ENCODE data around the gene POP5. TPM values are rescaled to one million over a fixed set of nuclear protein-coding genes. Genes with fewer than 3 reads are reported as not detected.
"Not testable (repeated sequence)": the region's sequence is repeated elsewhere in the genome, so short reads cannot be mapped to it uniquely, and the experiment has no call there.

POP5 gene, protein sequence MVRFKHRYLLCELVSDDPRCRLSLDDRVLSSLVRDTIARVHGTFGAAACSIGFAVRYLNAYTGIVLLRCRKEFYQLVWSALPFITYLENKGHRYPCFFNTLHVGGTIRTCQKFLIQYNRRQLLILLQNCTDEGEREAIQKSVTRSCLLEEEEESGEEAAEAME
- 32.9 TPM for polyA plus RNA-seq (2013, experiment 1 of 2; ENCODE audit: insufficient read length)
- 32.0 TPM for polyA plus RNA-seq (2013, experiment 2 of 2; ENCODE audit: insufficient read length)

DNA sequence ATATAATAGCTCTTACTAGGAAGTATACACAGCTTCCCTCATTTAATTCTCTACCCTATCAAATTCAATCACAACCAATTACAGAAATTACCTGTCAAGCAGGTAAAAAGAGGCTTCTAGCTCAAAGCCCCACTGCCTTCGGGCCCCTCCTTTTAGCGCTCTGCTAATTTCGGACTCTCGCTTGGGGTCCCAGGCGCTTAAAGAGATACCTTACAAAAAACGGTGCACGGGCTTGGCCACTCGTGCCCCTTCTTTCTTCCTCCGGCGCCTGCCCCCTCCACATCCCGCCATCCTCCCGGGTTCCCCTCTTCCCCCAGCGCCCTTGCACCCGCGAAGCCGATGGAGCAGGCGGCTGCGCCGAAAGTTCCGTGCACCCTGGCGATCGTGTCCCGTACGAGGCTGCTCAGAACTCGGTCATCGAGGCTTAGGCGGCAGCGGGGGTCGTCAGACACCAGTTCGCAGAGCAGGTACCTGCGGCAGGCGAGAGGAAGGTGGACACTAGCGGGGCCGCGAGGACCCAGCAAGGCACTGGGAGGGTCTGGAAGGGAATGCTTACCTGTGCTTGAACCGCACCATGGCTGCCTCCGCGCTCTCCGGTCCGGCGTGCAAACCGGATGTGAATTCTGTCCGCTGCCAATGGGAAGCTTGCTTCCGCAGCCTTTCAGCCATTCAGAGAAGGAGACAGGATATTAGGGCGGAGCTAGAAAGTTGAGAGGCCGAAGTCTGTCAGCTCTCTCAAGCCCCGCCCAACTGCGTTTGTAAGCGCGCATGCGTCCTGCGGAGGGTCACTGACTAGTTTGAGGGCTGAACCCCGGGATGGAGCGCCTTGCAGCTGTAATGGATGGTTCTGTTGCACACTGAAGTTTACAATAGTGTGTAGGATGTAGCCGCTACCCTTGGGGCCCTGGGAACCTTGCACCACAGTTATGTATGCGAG is at the start of gene POP5:
Gene POP5 (minus strand): TSS at position 616 of the 937 bp plus-strand sequence. CDS start 40 bp downstream, at position 576.
- peak; percentile 97 for DNase-seq

DNA sequence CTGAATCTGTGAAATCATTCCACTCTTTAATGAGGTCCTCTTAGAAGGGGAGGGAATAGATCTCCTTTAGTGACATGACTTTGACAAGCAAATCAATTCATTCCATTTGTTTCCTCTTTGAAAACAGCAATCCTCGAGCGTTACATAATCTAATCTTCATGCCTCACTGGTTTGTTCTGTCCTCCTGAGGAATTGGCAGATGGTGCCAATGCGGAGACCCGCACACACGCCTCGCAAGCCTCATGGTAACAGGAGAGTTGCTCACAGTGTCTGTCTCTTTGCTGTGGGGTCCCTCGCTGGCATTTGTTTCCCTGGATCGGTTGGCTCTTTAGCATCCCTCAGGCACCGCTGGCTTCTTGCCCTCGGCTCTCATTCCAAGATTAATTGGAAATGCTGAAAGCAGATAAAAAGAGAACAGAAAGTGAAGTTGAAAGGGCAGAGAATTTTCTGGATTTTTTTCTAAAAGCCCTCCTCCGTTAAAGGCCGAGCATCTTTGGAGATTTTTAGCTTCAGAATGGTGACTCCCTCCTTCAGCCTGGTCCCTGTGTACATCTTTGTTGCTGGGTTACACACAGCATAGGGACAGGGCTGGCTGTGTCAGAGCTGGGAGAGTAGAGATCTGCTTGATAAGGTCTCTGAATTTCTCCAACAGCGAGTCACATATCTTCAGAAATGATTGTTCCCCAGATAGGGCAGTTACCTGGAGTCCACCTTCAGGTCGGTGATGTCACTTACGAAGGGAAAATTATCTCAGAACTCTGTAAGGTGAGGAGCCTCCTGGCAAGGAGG is 49.1 kb upstream of the POP5 start:
- no peak for DNase-seq

DNA sequence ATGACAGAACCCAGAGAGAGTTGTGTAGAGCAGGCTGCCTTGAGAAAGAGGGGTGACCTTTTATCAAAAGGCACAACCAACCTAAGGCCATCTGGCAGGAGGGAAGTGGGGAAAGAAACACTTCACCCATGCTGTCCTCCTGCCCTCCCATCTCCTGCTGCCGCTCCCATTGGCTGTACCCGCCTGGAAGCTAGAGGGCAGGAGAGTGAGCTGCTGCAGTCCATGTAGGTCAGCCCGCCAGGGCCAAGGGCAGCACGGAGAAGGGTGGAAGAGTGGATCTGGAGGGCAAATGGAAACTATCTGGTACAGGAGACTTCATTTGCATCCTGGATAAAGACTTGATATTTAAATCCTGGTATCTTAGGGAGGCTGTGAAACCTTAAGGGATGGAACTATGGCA is 47.7 kb upstream of the POP5 start:
- no peak for DNase-seq

DNA sequence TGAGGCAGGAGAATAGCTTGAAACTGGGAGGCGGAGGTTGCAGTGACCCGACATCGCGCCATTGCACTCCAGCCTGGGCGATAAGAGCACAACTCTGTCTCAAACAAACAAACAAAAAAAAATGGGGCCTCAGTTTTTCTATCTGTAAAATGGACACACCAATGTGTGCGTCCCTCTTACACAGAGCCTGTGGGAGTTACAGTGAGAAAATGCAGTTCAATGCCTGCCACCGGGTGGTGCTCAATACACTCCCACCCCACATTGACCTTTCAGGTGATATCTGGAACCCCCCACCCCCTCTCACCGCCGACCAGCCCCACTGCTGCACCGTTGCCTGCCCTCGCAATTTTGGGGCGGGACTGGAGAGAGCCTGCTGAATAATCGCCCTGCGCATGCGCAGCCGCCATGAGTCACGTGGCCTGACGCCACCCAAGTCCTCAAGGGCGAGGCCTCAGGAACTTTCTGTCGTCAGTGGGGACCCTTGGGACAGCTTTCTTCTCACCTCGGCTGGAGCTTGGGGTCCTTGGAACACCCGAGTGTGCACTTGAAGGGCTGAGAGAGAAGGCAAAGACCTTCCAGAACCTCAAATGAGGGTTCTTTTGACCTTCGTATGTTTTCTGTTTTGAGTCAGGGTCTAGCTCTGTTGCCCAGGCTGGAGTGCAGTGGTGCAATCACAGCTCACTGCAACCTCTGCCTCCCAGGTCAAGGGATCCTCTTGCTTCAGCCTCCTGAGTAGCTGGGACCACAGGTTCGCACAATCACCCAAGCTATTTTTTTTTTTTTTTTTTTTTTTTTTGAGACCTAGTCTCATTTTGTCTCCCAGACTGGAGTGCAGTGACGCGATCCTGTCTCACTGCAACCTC is 44.6 kb upstream of the POP5 start:
- no peak for DNase-seq

DNA sequence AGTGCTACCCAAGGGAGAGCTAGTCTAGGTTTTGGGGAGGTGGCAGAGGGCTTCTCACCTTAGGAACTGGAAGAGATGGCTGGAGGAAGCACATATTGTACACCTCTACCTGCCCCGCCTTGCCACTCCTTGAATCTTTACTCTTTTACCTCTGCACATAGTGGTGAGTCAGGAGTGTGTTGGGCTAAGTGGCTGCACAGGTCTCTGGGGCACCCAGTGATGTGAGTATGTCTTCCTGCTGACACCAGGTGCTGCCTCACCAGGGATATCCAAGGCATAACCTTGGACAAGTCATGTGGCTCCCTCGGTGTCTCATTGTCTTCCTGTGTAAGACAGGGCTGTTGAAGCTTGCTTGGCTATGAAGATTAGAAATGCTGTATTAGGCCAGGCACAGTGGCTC is 39.4 kb upstream of the POP5 start:
- no peak for DNase-seq

DNA sequence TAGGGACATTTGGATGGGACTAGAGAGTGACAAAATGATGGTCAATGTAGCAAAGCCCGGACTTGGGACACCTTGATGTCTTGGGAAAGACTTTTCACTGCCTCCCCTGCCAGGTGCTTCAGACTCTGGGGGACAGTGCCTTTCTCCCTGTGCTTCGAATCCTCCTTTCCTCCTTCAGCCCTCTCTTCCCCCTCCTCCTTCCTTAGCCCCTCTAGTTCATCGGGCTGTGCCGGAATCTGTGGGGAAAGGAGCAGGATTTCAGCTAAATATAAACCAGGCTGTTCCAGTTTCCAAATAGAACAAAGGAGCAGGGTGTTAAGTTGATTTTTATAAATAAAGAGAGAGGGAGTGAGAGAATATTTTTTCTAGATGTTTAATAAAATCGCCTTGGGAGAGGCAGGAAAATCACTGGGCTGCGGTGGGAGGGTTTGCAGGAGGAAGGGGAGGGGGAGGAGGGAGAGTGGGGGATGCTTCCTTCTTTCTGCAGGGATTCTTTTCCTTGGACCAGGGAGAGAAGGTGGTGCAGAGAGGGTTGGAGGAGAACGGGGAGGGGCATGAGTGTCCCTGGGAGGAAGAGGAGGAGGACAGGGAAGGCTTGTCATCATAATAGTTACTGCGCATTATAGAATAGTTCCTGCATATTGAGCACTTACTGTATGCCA is 37.9 kb upstream of the POP5 start:
- DNase-seq = no peak

DNA sequence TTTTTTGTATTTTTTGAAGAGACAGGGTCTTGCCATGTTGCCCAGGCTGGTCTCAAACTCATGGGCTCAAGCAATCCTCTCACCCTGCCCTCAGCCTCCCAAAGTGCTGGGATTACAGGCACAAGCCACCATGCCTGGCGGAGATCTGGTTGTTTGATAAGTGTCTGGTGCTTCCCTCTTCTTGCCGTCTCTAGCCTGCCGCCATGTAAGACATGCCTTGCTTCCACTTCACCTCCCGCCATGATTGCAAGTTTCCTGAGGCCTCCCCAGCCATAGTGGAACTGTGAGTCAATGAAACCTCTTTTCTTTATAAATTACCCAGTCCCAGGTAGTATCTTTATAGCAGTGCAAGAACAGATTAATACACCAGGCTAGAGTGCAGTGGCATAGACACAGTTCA is 36.6 kb upstream of the POP5 start:
- DNase-seq = not testable (repeated sequence)

DNA sequence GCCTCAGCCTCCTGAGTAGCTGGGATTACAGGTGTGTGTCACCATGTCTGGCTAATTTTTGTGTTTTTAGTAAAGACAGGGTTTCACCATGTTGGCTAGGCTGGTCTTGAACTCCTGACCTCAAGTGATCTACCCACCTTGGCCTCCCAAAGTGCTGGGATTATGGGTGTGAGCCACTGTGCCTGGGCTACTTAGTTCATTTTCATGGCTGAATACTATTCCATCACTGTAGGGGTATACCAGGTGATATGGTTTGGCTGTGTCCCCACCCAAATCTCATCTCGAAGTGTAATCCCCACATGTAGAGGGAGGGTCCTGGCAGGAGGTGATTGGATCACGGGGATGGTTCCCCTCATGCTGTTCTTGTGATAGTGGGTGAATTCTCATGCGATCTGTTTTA is 36.0 kb upstream of the POP5 start:
- DNase-seq = not testable (repeated sequence)

DNA sequence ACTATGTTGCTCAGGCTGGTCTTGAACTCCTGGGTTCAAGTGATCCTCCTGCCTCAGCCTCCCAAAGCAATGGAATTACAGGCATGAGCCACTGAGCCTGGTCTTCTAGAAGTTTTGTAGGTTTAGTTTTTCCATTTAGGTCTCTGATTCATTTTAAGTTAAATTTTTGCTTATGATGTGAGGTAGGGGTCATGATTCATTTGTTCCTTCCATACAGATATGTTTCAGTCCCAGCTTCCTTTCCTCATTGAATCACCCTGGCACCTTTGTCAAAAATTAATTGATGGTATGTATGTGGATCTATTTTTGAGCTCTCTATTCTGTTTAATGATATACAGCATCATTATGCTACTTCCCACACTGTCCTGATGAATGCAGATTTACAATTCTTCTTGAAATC is 33.6 kb upstream of the POP5 start:
- DNase-seq = no peak

DNA sequence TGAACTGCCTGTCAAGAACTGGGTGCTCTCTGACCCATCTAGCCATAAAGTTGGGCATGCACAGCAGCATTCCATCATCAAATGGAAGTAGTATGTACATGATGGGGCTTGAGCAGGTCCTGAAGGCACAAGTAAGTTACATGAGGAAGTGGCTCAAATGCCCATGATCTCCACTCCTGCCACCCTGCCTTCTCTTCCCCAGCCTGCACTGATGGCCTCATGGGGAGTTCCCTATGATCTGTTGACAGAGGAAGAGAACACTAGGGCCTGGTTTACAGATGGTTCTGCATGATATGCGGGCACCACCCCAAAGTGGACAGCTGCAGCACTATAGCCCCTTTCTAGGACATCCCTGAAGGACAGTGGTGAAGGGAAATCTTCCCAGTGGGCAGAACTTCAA is 30.3 kb upstream of the POP5 start:
- not testable (repeated sequence) for DNase-seq

DNA sequence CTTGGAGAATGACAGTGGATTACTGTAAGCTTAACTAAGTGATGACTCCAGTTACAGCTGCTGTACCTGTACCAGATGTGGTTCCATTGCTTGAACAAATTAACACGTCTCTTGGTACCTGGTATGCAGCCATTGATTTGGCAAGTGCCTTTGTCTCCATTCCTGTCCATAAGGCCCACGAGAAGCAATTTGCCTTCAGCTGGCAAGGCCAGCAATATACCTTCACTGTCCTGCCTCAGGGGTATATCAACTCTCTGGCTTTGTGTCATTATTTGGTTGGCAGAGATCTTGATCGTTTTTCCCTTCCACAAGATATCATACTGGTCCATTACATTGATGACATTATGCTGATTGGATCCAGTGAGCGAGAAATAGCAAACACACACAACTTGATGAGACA is 29.4 kb upstream of the POP5 start:
- DNase-seq = no peak

DNA sequence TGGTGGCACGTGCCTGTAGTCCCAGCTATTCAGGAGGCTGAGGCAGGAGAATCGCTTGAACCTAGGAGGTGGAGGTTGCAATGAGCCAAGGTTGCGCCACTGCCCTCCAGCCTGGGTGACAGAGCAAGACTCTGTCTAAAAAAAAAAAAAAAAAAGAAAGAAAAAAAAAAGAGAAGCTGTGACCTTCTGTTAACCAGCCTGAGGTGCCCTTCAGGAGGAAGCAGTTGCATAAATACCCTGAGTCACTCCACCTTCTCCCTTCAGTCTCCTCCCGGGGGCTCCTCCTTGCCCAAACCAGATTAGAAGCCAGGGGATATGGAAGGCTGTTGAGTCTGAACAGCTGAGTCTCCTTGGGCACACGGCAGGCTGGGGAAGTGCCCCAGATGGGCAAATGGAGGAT is 21.2 kb upstream of the POP5 start:
- DNase-seq = not testable (repeated sequence)

DNA sequence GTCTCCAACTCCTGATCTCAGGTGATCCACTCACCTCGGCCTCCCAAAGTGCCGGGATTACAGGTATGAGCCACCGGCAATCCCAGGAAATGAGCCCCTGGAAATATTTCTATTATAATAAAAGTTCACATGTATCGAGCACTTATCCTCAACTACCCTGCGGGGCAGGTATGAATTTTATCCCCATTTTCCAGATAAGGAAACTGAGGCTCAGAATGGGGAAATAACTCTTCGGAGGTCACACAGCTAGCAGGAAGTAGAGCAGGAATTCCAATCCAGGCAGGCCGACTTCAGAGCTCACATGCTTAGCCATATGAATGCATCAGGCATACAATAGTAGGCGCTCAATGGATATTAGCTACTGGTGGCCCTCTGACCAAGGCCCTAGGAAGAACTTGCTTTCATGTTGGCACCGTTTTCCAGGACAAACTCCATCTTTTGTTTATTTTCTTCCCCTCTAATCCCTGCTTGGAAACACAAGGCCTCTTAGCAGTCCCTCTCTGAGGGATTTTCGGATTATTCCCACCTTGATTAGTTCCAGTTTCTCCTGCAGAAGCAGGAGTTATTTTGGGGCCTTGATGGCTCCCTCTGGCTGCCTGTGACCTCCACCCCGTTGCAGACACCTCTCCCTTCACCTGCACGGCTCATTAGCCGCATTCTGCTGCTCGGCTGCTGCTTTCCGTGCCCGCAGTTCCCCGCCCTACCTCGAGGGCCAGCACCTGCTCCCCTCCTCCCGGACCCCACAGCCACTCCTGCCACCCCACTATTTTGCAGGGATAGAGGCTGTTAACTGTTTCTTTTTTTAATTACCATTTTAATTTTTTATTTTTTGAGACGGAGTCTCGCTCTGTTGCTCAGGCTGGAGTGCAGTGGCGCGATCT is 18.7 kb upstream of the POP5 start:
- no peak for DNase-seq

DNA sequence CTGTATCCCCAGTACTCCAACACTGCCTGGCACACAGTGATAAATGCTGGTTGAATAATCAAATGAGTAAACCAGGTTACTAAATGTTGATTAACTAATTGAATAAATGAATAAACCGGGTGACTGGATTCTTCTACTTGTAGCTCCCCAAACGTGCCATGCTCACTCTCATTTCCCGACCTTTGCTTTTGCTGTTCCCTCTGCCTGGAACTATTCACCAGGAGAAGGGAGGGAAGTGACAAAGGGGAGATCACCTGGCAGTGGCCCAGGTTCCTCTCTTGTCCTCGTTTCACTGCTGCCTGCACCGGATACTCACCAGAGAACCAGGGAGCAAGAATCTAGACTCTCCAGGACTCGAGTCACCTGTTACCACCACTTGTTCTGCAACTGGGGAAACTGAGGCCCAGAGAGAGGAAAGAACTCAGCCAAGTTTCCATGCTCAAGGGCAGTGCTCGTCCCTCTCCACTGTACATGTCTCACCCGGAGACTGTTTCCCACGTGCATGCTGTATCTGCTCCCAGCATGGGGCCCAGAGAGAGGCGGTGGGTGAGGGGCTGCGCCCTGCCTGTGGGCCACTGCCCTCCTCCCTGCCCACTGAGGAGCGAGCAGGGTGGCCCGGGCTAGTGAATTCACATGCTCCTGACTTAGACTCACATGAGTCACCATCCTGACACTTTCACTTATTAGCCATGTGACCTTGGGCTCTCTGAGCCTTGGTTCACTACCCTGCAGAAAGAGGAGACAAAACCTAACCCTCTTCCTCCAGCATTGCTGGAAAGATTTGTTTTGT is 17.7 kb upstream of the POP5 start:
- peak; percentile 36 for DNase-seq

DNA sequence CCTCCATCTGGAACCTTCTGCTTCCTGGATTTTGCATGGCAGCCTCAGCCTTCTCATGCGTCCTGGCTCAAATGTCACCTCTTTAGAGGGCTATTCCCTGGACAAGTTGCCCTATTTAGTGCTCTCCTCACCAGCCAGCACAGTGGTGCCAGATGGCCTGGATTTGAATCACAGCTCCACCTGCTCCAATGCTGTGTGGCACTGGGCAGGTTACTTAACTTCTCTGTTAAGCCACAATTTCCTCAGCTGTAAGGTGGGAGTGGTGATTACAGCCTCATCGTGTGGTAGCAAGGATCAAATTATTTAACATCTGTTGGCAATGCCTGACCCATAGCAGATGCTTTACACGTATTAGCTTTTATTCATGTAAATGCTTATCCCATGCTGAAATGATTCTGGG is 16.7 kb upstream of the POP5 start:
- no peak for DNase-seq

DNA sequence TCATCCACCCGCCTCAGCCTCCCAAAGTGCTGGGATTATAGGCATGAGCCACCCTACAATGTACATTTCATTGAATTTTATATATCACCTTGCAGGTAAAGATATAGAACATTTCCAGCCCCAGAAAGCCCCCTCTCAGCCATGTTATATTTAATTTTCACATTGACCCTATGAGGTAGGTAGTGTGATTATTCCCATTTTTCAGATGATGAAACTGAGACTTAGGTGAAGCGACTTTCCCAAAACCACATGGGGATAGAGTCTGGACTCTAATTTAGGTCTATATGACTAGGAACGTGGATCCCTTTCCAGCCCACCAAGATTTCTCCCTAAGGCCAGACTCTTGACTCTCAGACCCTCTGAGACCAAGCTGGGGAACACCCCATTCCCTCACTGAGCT is 15.7 kb upstream of the POP5 start:
- DNase-seq = no peak

DNA sequence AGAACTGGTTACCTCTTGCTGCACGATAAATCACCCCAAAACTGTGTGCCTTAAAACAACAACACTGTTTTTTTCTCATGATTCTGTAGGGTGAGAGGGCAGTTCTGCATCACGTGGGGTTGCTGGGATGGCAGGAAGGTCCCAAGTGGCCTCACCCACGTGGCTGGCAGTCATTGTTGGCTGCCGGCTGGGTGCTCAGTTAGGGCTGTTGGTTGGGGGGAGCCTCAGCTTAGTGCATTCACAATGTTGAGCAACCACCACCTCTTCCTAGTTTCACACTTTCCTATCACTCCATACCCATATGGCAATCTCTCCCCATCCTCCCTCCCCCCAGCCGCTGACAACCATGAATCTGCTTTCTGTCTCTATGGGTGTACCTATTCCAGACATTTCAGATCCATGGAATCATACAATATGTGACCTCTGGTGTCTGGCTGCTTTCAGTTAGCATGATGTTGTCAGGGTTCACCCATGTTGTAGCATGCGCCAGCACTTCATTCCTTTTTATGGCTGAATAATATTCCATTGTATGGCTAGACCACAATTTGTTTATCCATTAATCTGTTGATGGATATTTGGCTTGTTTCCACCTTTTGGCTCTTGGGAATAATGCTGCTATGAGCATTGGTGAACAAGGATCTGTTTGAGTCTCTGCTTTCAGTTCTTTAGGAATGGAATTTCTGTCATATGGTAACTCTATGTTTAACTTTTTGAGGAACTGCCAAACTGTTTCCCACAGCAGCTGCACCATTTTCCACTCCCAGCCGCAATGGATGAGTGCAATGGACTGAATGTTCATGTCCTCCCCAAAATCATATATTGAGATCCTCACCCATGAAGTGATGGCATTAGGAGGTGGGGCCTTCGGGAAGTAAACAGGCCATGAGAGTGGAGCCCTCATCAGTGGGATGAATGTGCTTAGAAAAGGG is 11.2 kb upstream of the POP5 start:
- DNase-seq = no peak

DNA sequence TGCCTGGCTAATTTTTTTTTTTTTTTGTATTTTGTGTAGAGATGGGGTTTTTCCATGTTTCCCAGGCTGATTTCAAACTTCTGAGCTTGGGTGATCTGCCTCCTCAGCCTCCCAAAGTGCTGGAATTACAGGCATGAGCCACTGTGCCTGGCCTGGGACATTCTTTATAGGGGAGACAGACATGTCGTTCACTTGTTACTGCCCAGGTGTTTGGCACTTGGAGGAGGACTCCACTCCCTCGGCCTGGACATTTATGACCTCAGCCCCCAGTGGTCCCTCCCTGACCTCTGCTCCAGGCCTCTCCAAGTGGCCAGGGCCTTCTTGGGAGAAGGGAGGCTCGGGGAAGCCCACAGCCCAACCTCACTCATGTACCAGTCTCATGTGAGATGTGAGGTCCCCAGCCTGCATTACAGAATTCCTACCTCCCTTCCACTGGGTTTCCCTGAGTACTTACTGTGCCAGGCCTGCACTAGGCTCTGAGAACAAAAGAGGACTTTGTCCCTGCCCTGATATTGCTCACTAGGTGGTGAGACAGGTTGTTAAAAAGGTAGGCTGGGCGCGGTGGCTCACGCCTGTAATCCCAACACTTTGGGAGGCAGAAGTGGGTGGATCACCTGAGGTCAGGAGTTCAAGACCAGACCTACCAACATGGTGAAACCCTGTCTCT is 9.7 kb upstream of the POP5 start:
- DNase-seq = no peak

All from fibroblast of skin of scalp (primary cell).